ENCODE results near the gene SLC25A10.
A peak's percentile ranks its signal among the peaks of the same experiment; 100 is the strongest.

SLC25A10 gene

GRCh38 chr17:81676906-81677305, 35.2 kb upstream of the SLC25A10 start:
- no peaks in the 10 kb centered on the region for H3K27me3 ChIP-seq (ENCODE audit: control insufficient read depth in 1 of 2, insufficient read depth in 2 of 2, low read length in 2 of 2)
- no peaks in the 10 kb centered on the region for H3K4me1 ChIP-seq (ENCODE audit: insufficient read depth, low read length)
- H3K36me3 ChIP-seq (ENCODE audit: insufficient read depth, low read length) = peaks cover 12% of the 10 kb centered on the region
- no peak overlapping the region for H3K4me3 ChIP-seq (ENCODE audit: low read depth in 1 of 2, low read length in 2 of 2)
- H3K27ac ChIP-seq (ENCODE audit: low read depth, low read length) = no peak overlapping the region
- no peak overlapping the region for H3K9ac ChIP-seq (ENCODE audit: low read length)
- H3K9me3 ChIP-seq (ENCODE audit: low read length) = no peaks in the 10 kb centered on the region

GRCh38 chr17:81680150-81680549, 31.9 kb upstream of the SLC25A10 start:
- Histone ChIP-seq H3K27me3 (ENCODE audit: control insufficient read depth in 1 of 2, insufficient read depth in 2 of 2, low read length in 2 of 2) (no peaks in the 10 kb centered on the region), H3K9ac (ENCODE audit: low read length) (no peak overlapping the region), H3K4me1 (ENCODE audit: insufficient read depth, low read length) (peaks cover 15% of the 10 kb centered on the region), H3K27ac (ENCODE audit: low read depth, low read length) (no peak overlapping the region), H3K36me3 (ENCODE audit: insufficient read depth, low read length) (no peaks in the 10 kb centered on the region), H3K4me3 (ENCODE audit: low read depth in 1 of 2, low read length in 2 of 2) (no peak overlapping the region), H3K9me3 (ENCODE audit: low read length) (no peaks in the 10 kb centered on the region)

GRCh38 chr17:81681672-81682071, 30.4 kb upstream of the SLC25A10 start:
- H3K4me1 ChIP-seq (ENCODE audit: insufficient read depth, low read length) = peaks cover 22% of the 10 kb centered on the region
- H3K27me3 ChIP-seq (ENCODE audit: control insufficient read depth in 1 of 2, insufficient read depth in 2 of 2, low read length in 2 of 2) = no peaks in the 10 kb centered on the region
- no peaks in the 10 kb centered on the region for H3K9me3 ChIP-seq (ENCODE audit: low read length)
- H3K4me3 ChIP-seq (ENCODE audit: low read depth in 1 of 2, low read length in 2 of 2) = no peak overlapping the region
- peaks cover 12% of the 10 kb centered on the region for H3K36me3 ChIP-seq (ENCODE audit: insufficient read depth, low read length)
- H3K9ac ChIP-seq (ENCODE audit: low read length) = no peak overlapping the region
- H3K27ac ChIP-seq (ENCODE audit: low read depth, low read length) = no peak overlapping the region

- Histone ChIP-seq H3K4me1 (ENCODE audit: insufficient read depth, low read length) (peaks cover 22% of the 10 kb centered on the region), H3K36me3 (ENCODE audit: insufficient read depth, low read length) (peaks cover 23% of the 10 kb centered on the region), H3K9ac (ENCODE audit: low read length) (peak overlapping the region; percentile 24), H3K9me3 (ENCODE audit: low read length) (no peaks in the 10 kb centered on the region), H3K4me3 (ENCODE audit: low read depth in 1 of 2, low read length in 2 of 2) (peak overlapping the region; percentile 82 to 84), H3K27ac (ENCODE audit: low read depth, low read length) (peak overlapping the region; percentile 81), H3K27me3 (ENCODE audit: control insufficient read depth in 1 of 2, insufficient read depth in 2 of 2, low read length in 2 of 2) (no peaks in the 10 kb centered on the region)
Measured at GRCh38 chr17:81682565-81683207, 29.4 kb upstream of the SLC25A10 start.

GRCh38 chr17:81683208-81683583, 28.9 kb upstream of the SLC25A10 start:
- H3K36me3 ChIP-seq (ENCODE audit: insufficient read depth, low read length) = peaks cover 25% of the 10 kb centered on the region
- peaks cover 22% of the 10 kb centered on the region for H3K4me1 ChIP-seq (ENCODE audit: insufficient read depth, low read length)
- H3K27me3 ChIP-seq (ENCODE audit: control insufficient read depth in 1 of 2, insufficient read depth in 2 of 2, low read length in 2 of 2) = no peaks in the 10 kb centered on the region
- H3K9me3 ChIP-seq (ENCODE audit: low read length) = no peaks in the 10 kb centered on the region
- peak overlapping the region; percentile 81 for H3K27ac ChIP-seq (ENCODE audit: low read depth, low read length)
- peak overlapping the region; percentile 24 for H3K9ac ChIP-seq (ENCODE audit: low read length)
- peak overlapping the region; percentile 82 to 84 for H3K4me3 ChIP-seq (ENCODE audit: low read depth in 1 of 2, low read length in 2 of 2)

GRCh38 chr17:81683584-81684441, 28.3 kb upstream of the SLC25A10 start, which contains the start of the genes ARL16 and HGS:
Gene ARL16 (minus strand): TSS chr17:81683797. CDS start chr17:81683753, 44 bp downstream.
Gene HGS (plus strand): TSS chr17:81684011. CDS start chr17:81684067, 56 bp downstream.
- H3K27ac ChIP-seq (ENCODE audit: low read depth, low read length) = peak within 1 kb of the TSS; percentile 81
- H3K4me1 ChIP-seq (ENCODE audit: insufficient read depth, low read length) = peaks cover 22% of the 10 kb centered on the region
- peaks cover 30% of the 10 kb centered on the region for H3K36me3 ChIP-seq (ENCODE audit: insufficient read depth, low read length)
- H3K9me3 ChIP-seq (ENCODE audit: low read length) = no peaks in the 10 kb centered on the region
- H3K9ac ChIP-seq (ENCODE audit: low read length) = peak within 1 kb of the TSS; percentile 51
- H3K4me3 ChIP-seq (ENCODE audit: low read depth in 1 of 2, low read length in 2 of 2) = peak within 1 kb of the TSS; percentile 82 to 86
- no peaks in the 10 kb centered on the region for H3K27me3 ChIP-seq (ENCODE audit: control insufficient read depth in 1 of 2, insufficient read depth in 2 of 2, low read length in 2 of 2)

- no peaks in the 10 kb centered on the region for H3K27me3 ChIP-seq (ENCODE audit: control insufficient read depth in 1 of 2, insufficient read depth in 2 of 2, low read length in 2 of 2)
- H3K27ac ChIP-seq (ENCODE audit: low read depth, low read length) = peak overlapping the region; percentile 55
- H3K4me1 ChIP-seq (ENCODE audit: insufficient read depth, low read length) = peaks cover 22% of the 10 kb centered on the region
- peak overlapping the region; percentile 51 for H3K9ac ChIP-seq (ENCODE audit: low read length)
- H3K4me3 ChIP-seq (ENCODE audit: low read depth in 1 of 2, low read length in 2 of 2) = peak overlapping the region; percentile 82 to 86
- H3K36me3 ChIP-seq (ENCODE audit: insufficient read depth, low read length) = peaks cover 34% of the 10 kb centered on the region
- no peaks in the 10 kb centered on the region for H3K9me3 ChIP-seq (ENCODE audit: low read length)
Measured at GRCh38 chr17:81684442-81684911, 27.6 kb upstream of the SLC25A10 start.

- Histone ChIP-seq H3K4me3 (ENCODE audit: low read depth in 1 of 2, low read length in 2 of 2) (peak overlapping the region in 1 of 2 donors; percentile 82), H3K27ac (ENCODE audit: low read depth, low read length) (no peak overlapping the region), H3K9ac (ENCODE audit: low read length) (peak overlapping the region; percentile 51), H3K9me3 (ENCODE audit: low read length) (no peaks in the 10 kb centered on the region), H3K4me1 (ENCODE audit: insufficient read depth, low read length) (peaks cover 22% of the 10 kb centered on the region), H3K36me3 (ENCODE audit: insufficient read depth, low read length) (peaks cover 34% of the 10 kb centered on the region), H3K27me3 (ENCODE audit: control insufficient read depth in 1 of 2, insufficient read depth in 2 of 2, low read length in 2 of 2) (no peaks in the 10 kb centered on the region)
Measured at GRCh38 chr17:81685108-81685507, 27.0 kb upstream of the SLC25A10 start.

- Histone ChIP-seq H3K9ac (ENCODE audit: low read length) (no peak overlapping the region), H3K4me3 (ENCODE audit: low read depth in 1 of 2, low read length in 2 of 2) (no peak overlapping the region), H3K4me1 (ENCODE audit: insufficient read depth, low read length) (peaks cover 22% of the 10 kb centered on the region), H3K36me3 (ENCODE audit: insufficient read depth, low read length) (peaks cover 38% of the 10 kb centered on the region), H3K27ac (ENCODE audit: low read depth, low read length) (no peak overlapping the region), H3K27me3 (ENCODE audit: control insufficient read depth in 1 of 2, insufficient read depth in 2 of 2, low read length in 2 of 2) (no peaks in the 10 kb centered on the region), H3K9me3 (ENCODE audit: low read length) (no peaks in the 10 kb centered on the region)
Measured at GRCh38 chr17:81686614-81687013, 25.5 kb upstream of the SLC25A10 start.

GRCh38 chr17:81687770-81688541, 24.1 kb upstream of the SLC25A10 start:
- no peak overlapping the region for H3K9ac ChIP-seq (ENCODE audit: low read length)
- peaks cover 47% of the 10 kb centered on the region for H3K36me3 ChIP-seq (ENCODE audit: insufficient read depth, low read length)
- no peaks in the 10 kb centered on the region for H3K27me3 ChIP-seq (ENCODE audit: control insufficient read depth in 1 of 2, insufficient read depth in 2 of 2, low read length in 2 of 2)

GRCh38 chr17:81688616-81689015, 23.5 kb upstream of the SLC25A10 start:
- no peaks in the 10 kb centered on the region for H3K9me3 ChIP-seq (ENCODE audit: low read length)

More at GRCh38 chr17:81687770-81688541, 24.1 kb upstream of the SLC25A10 start:
- Histone ChIP-seq H3K27ac (ENCODE audit: low read depth, low read length) (no peak overlapping the region), H3K4me3 (ENCODE audit: low read depth in 1 of 2, low read length in 2 of 2) (no peak overlapping the region), H3K4me1 (ENCODE audit: insufficient read depth, low read length) (peaks cover 15% of the 10 kb centered on the region), H3K9me3 (ENCODE audit: low read length) (no peaks in the 10 kb centered on the region)

More at GRCh38 chr17:81688616-81689015, 23.5 kb upstream of the SLC25A10 start:
- Histone ChIP-seq H3K9ac (ENCODE audit: low read length) (no peak overlapping the region), H3K27me3 (ENCODE audit: control insufficient read depth in 1 of 2, insufficient read depth in 2 of 2, low read length in 2 of 2) (no peaks in the 10 kb centered on the region), H3K4me3 (ENCODE audit: low read depth in 1 of 2, low read length in 2 of 2) (no peak overlapping the region), H3K4me1 (ENCODE audit: insufficient read depth, low read length) (peaks cover 15% of the 10 kb centered on the region), H3K27ac (ENCODE audit: low read depth, low read length) (no peak overlapping the region), H3K36me3 (ENCODE audit: insufficient read depth, low read length) (peaks cover 47% of the 10 kb centered on the region)
